ENCODE results near the gene MAP7D3.
"Not testable (repeated sequence)": the region's sequence is repeated elsewhere in the genome, so short reads cannot be mapped to it uniquely, and the experiment has no call there.

MAP7D3 gene

GRCh38 chrX:136250191-136251040 is 784 bp downstream of the MAP7D3 start:
- DNase-seq (ENCODE audit: low read depth in 2 of 2) = peak; percentile 5 to 6

- no peak for DNase-seq (ENCODE audit: low read depth in 2 of 2)
Measured at GRCh38 chrX:136246201-136246600, 5.0 kb downstream of the MAP7D3 start.

- DNase-seq (ENCODE audit: low read depth in 2 of 2) = not testable (repeated sequence)
Measured at GRCh38 chrX:136237849-136238248, 13.4 kb downstream of the MAP7D3 start.

- no peak for DNase-seq (ENCODE audit: low read depth in 2 of 2)
Measured at GRCh38 chrX:136237074-136237473, 14.1 kb downstream of the MAP7D3 start.

GRCh38 chrX:136228839-136229207 is 22.4 kb downstream of the MAP7D3 start:
- no peak for DNase-seq (ENCODE audit: low read depth in 2 of 2)

GRCh38 chrX:136227948-136228838 is 23.0 kb downstream of the MAP7D3 start:
- DNase-seq (ENCODE audit: low read depth in 2 of 2) = no peak

- no peak for DNase-seq (ENCODE audit: low read depth in 2 of 2)
Measured at GRCh38 chrX:136227074-136227473, 24.1 kb downstream of the MAP7D3 start.

GRCh38 chrX:136221851-136222513 is 29.2 kb downstream of the MAP7D3 start:
- DNase-seq (ENCODE audit: low read depth in 2 of 2) = no peak

GRCh38 chrX:136220951-136221350 is 30.2 kb downstream of the MAP7D3 start:
- DNase-seq (ENCODE audit: low read depth in 2 of 2) = no peak

GRCh38 chrX:136220540-136220939 is 30.7 kb downstream of the MAP7D3 start:
- no peak for DNase-seq (ENCODE audit: low read depth in 2 of 2)

GRCh38 chrX:136219893-136220292 is 31.3 kb downstream of the MAP7D3 start:
- no peak for DNase-seq (ENCODE audit: low read depth in 2 of 2)

GRCh38 chrX:136215559-136215958 is 35.6 kb downstream of the MAP7D3 start:
- DNase-seq (ENCODE audit: low read depth in 2 of 2) = no peak

- no peak for DNase-seq (ENCODE audit: low read depth in 2 of 2)
Measured at GRCh38 chrX:136214551-136214950, 36.6 kb downstream of the MAP7D3 start.

- DNase-seq (ENCODE audit: low read depth in 2 of 2) = no peak
Measured at GRCh38 chrX:136212557-136213111, 38.6 kb downstream of the MAP7D3 start.

GRCh38 chrX:136211766-136212556 is 39.2 kb downstream of the MAP7D3 start:
- DNase-seq (ENCODE audit: low read depth in 2 of 2) = no peak

- DNase-seq (ENCODE audit: low read depth in 2 of 2) = no peak
Measured at GRCh38 chrX:136210806-136211205, 40.4 kb downstream of the MAP7D3 start.

- DNase-seq (ENCODE audit: low read depth in 2 of 2) = no peak
Measured at GRCh38 chrX:136210243-136210642, 41.0 kb downstream of the MAP7D3 start.

GRCh38 chrX:136209751-136210150 is 41.4 kb downstream of the MAP7D3 start:
- DNase-seq (ENCODE audit: low read depth in 2 of 2) = no peak

GRCh38 chrX:136209016-136209738 is 42.0 kb downstream of the MAP7D3 start:
- DNase-seq (ENCODE audit: low read depth in 2 of 2) = no peak

GRCh38 chrX:136207546-136207945 is 43.7 kb downstream of the MAP7D3 start:
- no peak for DNase-seq (ENCODE audit: low read depth in 2 of 2)

Measured in stimulated activated CD8-positive, alpha-beta memory T cell treated with anti-CD3 and anti-CD28 coated beads, Interleukin-7, amount 100 ng/mL, for 1 hour (primary cell).